ENCODE measurements around the gene ANKRD39.

The ANKRD39 gene

DNA sequence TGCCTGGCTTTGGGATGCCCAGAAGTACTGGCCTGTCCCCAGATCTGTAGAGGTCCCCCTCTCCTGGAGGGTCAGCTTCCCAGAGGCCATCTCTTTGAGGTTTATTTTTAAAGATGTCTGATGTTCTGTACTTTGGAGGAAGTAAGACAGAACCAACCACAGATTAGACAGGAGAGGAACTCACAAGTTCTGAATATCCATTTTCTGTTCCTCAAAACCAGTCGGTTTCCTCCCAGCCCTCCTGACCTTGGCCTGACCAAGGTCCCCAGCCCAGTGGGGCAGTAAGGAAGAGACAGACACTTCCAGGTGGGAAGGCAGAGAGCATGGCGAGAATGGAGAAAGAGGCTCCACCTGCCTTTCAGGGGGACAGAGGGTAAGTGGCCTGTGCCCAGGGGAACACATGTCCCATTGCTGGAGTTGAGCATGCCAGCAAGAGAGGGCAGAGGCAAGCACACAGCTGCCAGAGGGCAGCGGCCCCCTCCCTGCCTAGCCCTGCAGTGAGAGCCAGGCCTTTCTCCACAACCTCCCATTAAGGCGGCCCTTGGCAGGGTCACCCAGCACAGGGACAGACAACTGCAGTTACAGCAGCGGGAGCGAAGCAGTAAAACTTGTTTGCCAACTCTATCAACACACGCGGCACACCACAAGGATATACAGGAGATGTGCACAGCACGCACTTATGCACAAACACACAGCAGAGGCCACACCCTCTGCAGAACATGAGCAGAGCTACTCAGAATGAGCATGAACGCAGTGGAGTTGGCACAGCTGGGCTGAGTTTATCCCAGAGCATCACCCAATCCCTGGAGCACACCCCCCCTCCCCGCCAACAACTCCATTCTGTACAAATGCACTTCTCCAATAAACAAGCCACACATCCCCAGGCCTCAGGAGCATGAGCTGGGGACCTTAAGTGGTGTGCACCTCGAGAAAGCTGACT is 30.5 kb upstream of the ANKRD39 start:
- DNase-seq (ENCODE audit: low read depth), result no peak
- H3K4me3 ChIP-seq (ENCODE audit: low read depth, low read length), result no peak overlapping the region

DNA sequence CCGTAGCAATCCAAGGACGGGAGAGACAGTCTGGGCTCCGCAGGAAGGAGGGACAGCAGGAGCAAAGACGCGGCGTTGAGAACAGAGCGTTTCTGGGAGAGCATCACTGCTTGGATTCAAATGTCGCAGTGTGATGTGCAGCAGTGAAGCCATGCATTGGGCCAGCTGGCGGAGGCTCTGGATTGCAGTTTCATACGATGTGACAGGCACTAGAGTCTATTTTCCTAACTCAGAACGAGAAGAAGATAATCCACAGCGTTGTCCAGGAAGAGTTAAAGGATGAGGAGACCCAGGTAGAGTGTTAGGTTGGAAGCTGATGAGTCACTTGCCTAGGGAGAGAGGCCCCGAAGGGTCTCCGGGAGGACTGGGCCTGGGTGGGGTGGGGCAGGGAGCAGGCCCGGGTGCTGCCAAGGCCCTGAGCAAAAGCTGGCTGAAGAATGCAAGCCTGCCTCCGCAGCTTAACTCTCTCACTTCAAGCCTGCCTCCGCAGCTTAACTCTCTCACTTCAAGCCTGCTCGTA is 29.7 kb upstream of the ANKRD39 start:
- H3K4me3 ChIP-seq (ENCODE audit: low read depth, low read length), result no peak overlapping the region
- no peak for DNase-seq (ENCODE audit: low read depth)

DNA sequence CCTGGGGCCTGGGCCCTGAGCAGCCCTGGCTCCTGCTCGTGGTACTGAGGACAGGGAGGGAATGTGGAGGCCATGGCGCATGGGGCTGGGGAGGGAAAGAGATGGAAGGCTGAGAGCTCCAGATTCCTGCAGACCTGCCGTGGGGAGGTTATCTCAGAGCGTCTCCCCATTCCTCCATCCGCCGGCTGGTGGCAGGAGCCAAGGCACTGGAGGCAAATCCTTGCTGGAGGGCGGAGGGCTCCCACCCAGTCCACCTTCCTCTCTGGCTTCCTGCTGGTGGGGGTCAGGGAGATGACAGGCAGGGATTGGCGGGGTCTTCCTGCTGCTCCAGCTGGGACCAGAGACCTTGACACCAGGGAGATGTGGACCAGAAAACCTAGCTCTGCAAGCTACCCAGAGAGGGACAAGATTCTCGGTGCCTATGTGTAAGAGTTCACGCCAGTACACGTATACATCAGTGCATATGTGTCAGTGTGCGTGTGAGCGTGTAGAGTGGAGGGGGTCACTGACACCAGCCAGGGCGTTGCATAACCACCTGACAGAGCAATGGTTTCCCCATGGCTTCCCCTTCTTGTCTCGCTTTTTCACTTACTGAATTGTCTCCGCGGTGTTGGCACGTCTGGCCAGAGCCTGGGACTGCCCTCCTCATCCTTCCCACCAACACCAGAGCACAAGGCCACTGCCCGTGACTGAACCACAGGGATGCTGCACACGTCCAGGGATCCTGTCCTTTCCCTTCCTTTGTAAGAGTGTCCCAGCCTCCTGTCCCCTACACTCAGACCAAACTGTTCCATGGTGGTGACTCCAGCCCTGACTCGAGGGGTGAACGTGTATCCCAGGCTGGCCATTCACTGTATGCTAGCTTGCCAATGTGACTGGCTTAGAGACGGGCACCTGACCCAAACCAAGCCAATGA is 27.9 kb upstream of the ANKRD39 start:
- no peak overlapping the region for H3K4me3 ChIP-seq (ENCODE audit: low read depth, low read length)
- DNase-seq (ENCODE audit: low read depth), result no peak

DNA sequence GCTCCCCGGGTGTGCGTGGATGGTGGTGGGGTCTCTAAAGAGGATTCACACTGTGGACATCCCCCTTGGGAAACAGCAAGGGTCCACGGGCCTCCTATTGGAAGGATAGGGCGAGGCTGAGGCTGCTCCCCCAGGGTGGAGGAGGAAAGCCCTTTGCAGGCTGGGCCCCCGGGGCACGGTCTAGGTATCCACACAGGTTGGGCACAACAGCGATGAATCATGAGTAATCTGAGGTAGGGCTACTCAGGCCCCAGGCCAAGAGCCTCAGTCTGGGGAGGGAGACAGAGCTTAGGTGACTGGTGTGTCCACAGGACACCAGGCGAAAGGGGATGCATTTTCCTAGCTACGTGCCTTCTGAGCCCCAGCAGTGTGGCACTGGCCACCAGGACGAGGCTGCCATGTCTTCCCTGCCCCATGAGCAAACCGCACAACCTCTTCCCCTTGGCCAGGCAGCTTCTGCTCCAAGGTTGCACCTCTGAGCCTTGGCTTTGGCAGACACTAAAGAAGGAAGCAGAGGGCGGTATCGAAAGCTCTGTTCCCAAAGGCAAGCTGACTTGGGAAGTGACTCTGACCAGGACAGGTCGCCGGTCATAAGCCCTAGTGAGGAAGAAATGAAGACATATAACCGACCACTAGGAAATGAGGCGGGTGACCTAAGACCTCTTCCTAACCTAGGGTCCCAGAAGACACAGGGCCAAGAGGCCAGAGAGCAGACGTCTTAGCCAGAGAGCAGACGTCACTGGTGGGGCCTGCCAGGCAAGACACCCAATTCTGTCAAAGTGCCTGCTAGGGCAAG is 26.7 kb upstream of the ANKRD39 start:
- DNase-seq (ENCODE audit: low read depth), result no peak

GRCh38 chr2:96883306-96883705 is 25.5 kb upstream of the ANKRD39 start:
- H3K4me3 ChIP-seq (ENCODE audit: low read depth, low read length), result no peak overlapping the region
- DNase-seq (ENCODE audit: low read depth), result no peak

More for the DNA sequence above, 26.7 kb upstream of the ANKRD39 start:
- no peak overlapping the region for H3K4me3 ChIP-seq (ENCODE audit: low read depth, low read length)

DNA sequence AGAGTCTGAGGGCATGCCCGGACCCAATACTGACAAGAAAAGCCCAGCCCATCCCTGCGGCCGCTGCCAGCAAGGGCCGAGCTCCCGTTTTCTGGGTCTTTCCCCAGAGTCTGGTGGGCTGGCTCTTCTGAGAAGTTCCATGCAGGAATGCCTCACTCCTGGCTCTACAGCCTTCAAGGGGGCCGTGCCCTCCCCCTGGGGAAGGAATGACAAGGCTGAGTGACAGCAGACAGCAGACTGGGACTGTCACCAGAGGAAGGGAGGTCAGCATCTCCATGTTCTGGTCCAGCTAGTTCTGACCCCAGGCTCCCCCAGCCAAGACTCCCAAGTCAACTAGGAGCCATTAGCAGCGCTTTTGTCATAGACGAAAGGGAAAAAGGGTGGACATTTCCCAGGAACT is 25.1 kb upstream of the ANKRD39 start:
- H3K4me3 ChIP-seq (ENCODE audit: low read depth, low read length), result no peak overlapping the region
- no peak for DNase-seq (ENCODE audit: low read depth)

DNA sequence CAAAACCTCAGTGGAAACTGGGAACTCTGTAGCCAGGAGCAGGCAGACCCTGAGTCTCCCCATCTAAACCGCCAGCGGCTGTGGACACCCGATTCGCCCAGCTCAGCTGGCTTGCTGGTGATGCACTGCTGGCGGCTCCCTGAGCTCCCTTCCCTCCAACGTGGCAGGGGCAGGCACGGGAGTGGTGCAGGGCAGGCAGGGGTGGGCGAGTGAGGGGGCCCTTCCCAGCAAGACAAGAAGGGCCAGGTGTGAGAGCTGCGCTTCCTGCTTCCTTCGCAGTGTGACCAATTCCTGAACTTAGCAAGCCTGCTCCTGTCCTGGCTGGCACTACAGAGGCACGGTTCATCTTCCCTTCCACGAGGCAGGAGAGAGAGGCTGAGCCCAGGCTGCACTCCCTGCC is 24.4 kb upstream of the ANKRD39 start:
- no peak overlapping the region for H3K4me3 ChIP-seq (ENCODE audit: low read depth, low read length)
- DNase-seq (ENCODE audit: low read depth), result no peak

- no peak overlapping the region for H3K4me3 ChIP-seq (ENCODE audit: low read depth, low read length)
- DNase-seq (ENCODE audit: low read depth), result no peak
Measured at GRCh38 chr2:96881349-96882195, 23.8 kb upstream of the ANKRD39 start.

DNA sequence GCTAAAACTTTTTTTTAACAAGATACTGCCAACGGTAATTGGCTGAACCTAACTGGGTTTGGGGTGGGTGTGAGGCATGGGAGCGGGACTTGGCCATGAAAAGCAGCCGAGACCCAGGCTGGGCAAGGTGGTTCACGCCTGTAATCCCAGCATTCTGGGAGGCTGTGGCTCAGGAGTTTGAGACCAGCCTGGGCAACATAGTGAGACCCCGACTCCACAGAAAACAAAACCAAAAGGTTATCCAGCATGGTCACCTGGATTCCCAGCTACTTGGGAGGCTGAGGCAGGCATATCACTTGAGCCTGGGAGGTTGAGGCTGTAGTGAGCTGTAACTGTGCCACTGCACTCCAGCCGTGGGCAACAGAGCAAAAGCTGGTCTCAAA is 23.1 kb upstream of the ANKRD39 start:
- no peak for DNase-seq (ENCODE audit: low read depth)
- no peak overlapping the region for H3K4me3 ChIP-seq (ENCODE audit: low read depth, low read length)

DNA sequence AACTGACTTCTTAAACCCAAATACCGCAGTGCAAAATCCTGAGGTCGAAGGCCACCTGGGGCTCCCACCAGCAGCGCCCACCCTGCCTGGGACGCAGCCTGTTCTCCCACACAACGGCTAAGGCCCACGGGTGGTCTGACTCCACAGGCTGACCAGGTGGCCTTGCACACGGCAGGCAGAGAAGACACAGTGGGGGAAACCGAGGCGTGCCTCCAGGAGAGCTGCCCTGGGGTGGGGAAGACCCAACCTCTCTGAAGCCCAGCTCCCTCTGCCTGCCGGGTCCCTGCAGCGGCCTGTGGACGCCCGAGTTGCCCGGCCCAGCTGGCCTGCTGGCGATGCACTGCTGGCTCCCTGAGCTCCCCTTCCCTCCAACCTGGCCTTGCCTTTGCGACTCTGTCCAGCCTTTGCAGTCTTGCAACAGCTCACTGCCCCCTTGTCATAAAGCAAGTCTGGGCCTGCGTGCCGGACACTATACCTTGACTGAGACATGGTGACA is 21.8 kb upstream of the ANKRD39 start:
- DNase-seq (ENCODE audit: low read depth), result no peak
- no peak overlapping the region for H3K4me3 ChIP-seq (ENCODE audit: low read depth, low read length)

DNA sequence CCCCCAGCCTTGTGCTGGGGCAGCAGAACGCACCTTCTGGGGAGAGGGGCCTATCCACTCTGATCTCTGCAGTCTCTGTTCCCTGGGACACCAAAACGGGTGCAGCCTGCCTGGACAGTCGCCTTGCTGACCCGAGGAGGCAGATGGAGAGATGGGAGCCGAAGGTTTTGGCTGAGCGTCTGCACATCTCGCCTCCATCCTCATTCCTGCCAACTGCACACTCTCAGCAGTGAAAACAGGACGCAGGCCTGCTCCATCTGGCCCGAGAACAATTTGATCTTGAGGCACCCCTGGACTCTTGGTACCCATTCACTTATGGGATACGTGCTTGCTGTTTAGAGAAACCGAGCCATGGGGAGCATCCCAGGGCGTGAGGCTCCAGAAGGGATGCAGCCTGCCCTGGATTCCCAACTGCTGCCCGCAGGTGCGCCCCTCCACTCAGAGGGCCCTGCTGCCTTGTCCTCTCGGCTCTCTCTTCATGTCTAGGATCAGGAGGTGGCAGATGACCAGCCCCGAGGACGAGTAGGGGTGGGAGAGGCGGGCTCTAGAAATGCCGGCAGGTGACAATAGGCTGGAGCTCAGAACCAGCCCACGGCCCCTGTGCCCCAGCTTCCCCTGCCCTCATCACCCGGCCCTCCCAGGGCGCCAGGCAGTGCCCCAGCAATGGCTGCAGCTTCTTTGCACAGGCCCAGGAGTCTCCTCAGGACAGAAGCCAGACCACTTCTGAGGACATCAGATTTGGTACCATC is 21.2 kb upstream of the ANKRD39 start:
- no peak overlapping the region for H3K4me3 ChIP-seq (ENCODE audit: low read depth, low read length)
- DNase-seq (ENCODE audit: low read depth), result no peak

- no peak overlapping the region for H3K4me3 ChIP-seq (ENCODE audit: low read depth, low read length)
- no peak for DNase-seq (ENCODE audit: low read depth)
Measured at GRCh38 chr2:96878171-96878570, 20.4 kb upstream of the ANKRD39 start.

DNA sequence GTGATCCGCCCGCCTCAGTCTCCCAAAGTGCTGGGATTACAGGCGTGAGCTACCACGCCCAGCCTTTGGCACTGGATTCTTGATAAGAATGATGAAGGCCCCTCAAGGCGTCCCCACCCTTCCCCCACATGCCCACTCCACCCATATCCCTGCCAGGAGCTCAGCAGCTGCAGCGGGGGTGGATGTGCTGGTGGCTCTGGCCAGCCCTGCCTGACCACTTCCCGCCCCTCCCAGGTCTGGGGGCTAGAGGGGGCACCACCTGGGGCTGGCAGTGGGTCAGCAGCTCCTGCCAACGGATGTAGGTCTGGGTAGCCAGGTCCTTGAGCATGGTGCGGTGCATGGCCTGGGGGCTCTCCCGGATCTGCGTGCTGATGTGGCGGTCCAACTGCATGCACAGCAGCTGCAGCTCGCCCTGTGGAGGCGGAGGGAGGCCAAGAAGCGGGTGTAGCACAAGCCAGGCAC is 19.8 kb upstream of the ANKRD39 start:
- H3K4me3 ChIP-seq (ENCODE audit: low read depth, low read length), result no peak overlapping the region
- DNase-seq (ENCODE audit: low read depth), result no peak

GRCh38 chr2:96877042-96877451 is 19.2 kb upstream of the ANKRD39 start:
- H3K4me3 ChIP-seq (ENCODE audit: low read depth, low read length), result no peak overlapping the region
- DNase-seq (ENCODE audit: low read depth), result no peak

DNA sequence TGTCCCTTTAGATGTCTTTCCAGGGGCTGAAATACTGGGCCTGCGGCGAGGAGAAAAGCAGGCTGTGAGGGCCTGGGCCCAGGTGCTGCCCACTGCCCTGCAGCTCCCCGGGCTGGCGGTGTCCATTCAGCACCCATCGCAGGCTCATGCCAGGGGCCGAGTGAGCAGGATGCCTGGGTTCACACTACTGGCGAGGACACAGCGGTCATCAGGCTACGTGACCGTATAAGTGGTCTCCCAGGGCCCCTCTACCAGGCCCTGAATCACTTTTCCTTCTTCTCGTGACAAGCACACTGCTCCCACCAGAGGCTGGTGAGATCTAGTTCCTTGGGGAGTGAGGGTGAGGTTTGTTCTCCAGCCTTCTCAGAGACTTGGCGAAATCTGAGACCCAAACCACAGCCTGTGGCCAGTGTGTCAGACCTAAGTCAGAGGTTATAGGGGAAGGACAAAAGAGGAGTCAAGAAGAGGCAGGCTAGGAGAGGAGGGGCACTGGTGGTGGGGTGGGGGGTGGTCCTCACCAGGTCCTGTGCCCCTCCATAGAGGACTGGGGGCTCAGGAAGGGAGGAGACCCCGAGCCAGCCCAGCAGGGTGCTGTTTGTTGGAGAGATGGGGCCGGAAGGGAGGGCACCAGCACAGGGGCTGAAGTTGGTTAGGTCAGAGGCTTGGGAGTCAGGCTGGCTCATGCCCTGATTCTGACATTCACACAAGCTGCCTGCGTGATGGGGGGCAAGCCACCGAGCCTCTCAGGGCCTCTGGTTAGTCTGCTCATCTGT is 18.6 kb upstream of the ANKRD39 start:
- H3K4me3 ChIP-seq (ENCODE audit: low read depth, low read length), result no peak overlapping the region
- no peak for DNase-seq (ENCODE audit: low read depth)

GRCh38 chr2:96875498-96876268 is 17.9 kb upstream of the ANKRD39 start:
- no peak overlapping the region for H3K4me3 ChIP-seq (ENCODE audit: low read depth, low read length)
- no peak for DNase-seq (ENCODE audit: low read depth)
